Spleen (tissue), 11 donors: Measurements from ENCODE around the gene LPP. TPM values are rescaled to one million over a fixed set of nuclear protein-coding genes. Genes with fewer than 3 reads are reported as not detected.
A peak's percentile ranks its signal among the peaks of the same experiment; 100 is the strongest.

Source experiments
- DNase-seq: peaks from one replicate; pipeline ENCODE4 v3.0.0-alpha.2; 2020
- H3K27ac ChIP-seq, 8 donors: fragments of 200-600 bp; sonication (generic) in 7 of 8; 1 replicate in 4 of 8; 2 replicates in 4 of 8; pipeline versions ENCODE4 v1.5.0 to v1.8.0; 2016 to 2021; ENCODE audit warnings: inconsistent platforms in 4 of 8, mild to moderate bottlenecking in 4 of 8, moderate library complexity in 1 of 8
- H3K27me3 ChIP-seq, 7 donors: fragments of 200-600 bp; sonication (generic) in 6 of 7; replicated peaks in 1 of 7; 1 replicate in 4 of 7; 2 replicates in 3 of 7; pipeline versions ENCODE4 v1.5.0 to v1.8.0; 2016 to 2021; ENCODE audit warnings: inconsistent platforms in 3 of 7, mild to moderate bottlenecking in 1 of 7
- H3K36me3 ChIP-seq, 6 donors: fragments of 200-600 bp; sonication (generic) in 5 of 6; 1 replicate in 4 of 6; 2 replicates in 2 of 6; pipeline versions ENCODE4 v1.5.0 to v1.8.0; 2016 to 2021; ENCODE audit warnings: inconsistent platforms in 2 of 6
- H3K4me1 ChIP-seq, 6 donors: fragments of 200-600 bp; sonication (generic) in 5 of 6; 1 replicate in 3 of 6; 2 replicates in 3 of 6; pipeline versions ENCODE4 v1.5.0 to v1.8.0; 2016 to 2021; ENCODE audit warnings: inconsistent platforms in 3 of 6
- H3K4me3 ChIP-seq, 8 donors: fragments of 200-600 bp; sonication (generic) in 7 of 8; 1 replicate in 4 of 8; 2 replicates in 4 of 8; pipeline versions ENCODE4 v1.5.0 to v1.8.0; 2016 to 2021; ENCODE audit warnings: inconsistent platforms in 4 of 8, mild to moderate bottlenecking in 4 of 8, moderate library complexity in 2 of 8
- H3K9me3 ChIP-seq, 8 donors: fragments of 200-600 bp; sonication (generic) in 7 of 8; 1 replicate in 4 of 8; 2 replicates in 4 of 8; pipeline versions ENCODE4 v1.5.0 to v1.8.0; 2016 to 2021; ENCODE audit warnings: inconsistent platforms in 4 of 8
- CTCF ChIP-seq, 11 experiments: fragments of 200-600 bp in 7 of 11; fragments of 450-650 bp in 4 of 11; sonication (generic) in 4 of 11; IDR thresholded peaks in 8 of 11; conservative IDR thresholded peaks in 3 of 11; 1 replicate in 7 of 11; 2 replicates in 4 of 11; pipeline versions ENCODE4 v1.4.0 to v1.8.0; 2016 to 2021; ENCODE audit warnings: antibody characterized with exemption in 11 of 11, inconsistent platforms in 4 of 11, mild to moderate bottlenecking in 1 of 11
- POLR2A ChIP-seq, 3 donors: fragments of 450-650 bp; IDR thresholded peaks; one replicate each; pipeline ENCODE4 v1.5.1; 2017; ENCODE audit warnings: antibody characterized with exemption in 3 of 3, mild to moderate bottlenecking in 1 of 3
- POLR2AphosphoS5 ChIP-seq, 3 donors: sonication (generic); formaldehyde crosslinking; IDR thresholded peaks; one replicate each; pipeline ENCODE4 v1.5.1; 2017; ENCODE audit warnings: antibody characterized with exemption in 3 of 3
- WGBS, 5 donors: extraction: QIAGEN DNeasy Blood & Tissue Kit in 3 of 5; methylation state at CpG; one replicate each; pipeline versions ENCODE4 v1.1.5 to v1.1.7; 2013 to 2018; 5-methylcytosine and 5-hydroxymethylcytosine counted together
- intact Hi-C: fragments of 100-400 bp; cut with DNase I; formaldehyde crosslinking; loops from one replicate; pipeline ENCODE4 v1.15.0; 2023; ENCODE audit warnings: low total_unique reads
- polyA plus RNA-seq, 3 donors: library from polyadenylated mRNA; stranded (reverse); fragments of 200-250 nt; gene quantifications; one replicate each; pipeline ENCODE4 v1.2.1, GENCODE V29; 2013
- total RNA-seq, 7 donors: library from RNA; depleted of rRNA in 3 of 7; stranded (reverse); fragments of >200 nt in 3 of 7; fragmentation: NEBNext Ultra II Directional in 4 of 7; extraction: Animal tissue kit (Norgen Biotek cat#: 25700) in 4 of 7; gene quantifications; one replicate each; pipeline versions ENCODE4 v1.1.0 to v1.2.1, GENCODE V29; 2016 to 2021
- donor health status: healthy with polysubstance abuse.
- donor health status: DM: no; HTN: no; CAD: no; lungs with moderate emphysema.
- donor health status: DM: no; HTN: no; CAD: no.
- donor health status: Bipolar disorder and iron deficiency.
- donor health status: healthy.
- donor health status: DM: no; HTN: no; CAD: no.
- donor health status: DM: yes; HTN: yes; CAD: no.

LPP gene
- total and polyA plus RNA-seq, 10 donors: 2.4 to 270 (median 156) TPM

- H3K4me1 ChIP-seq: peaks cover 0 to 22% (median 5%) of the 10 kb centered on the region in 6 donors
- DNase-seq: no peak
- TF ChIP-seq POLR2AphosphoS5 (IDR thresholded peaks at IDR 0.05): no peak
- no peak for TF ChIP-seq POLR2A (IDR thresholded peaks at IDR 0.05)
- no peak for TF ChIP-seq CTCF (IDR thresholded peaks at IDR 0.05 in 8 of 11, conservative IDR thresholded peaks at IDR 0.05 in 3 of 11)
- 96 to 99% (median 97%) methylated on average over 5 of the region's 5 CpGs for WGBS, 5 donors
- H3K27ac ChIP-seq: no peak overlapping the region
- no peak overlapping the region for H3K4me3 ChIP-seq
- H3K9me3 ChIP-seq: peaks cover 0 to 9% (median 0%) of the 10 kb centered on the region in 8 donors
- peaks cover 0 to 45% (median 8%) of the 10 kb centered on the region in 6 donors for H3K36me3 ChIP-seq
- no peaks in the 10 kb centered on the region for H3K27me3 ChIP-seq
- intact Hi-C loops: no loop called here
These were observed 332.2 kb downstream of the LPP start for GRCh38 chr3:188486126-188486525.

GRCh38 chr3:188486952-188487351 lies 333.0 kb downstream of the LPP start:
- Histone ChIP-seq H3K4me3 (no peak overlapping the region), H3K9me3 (peaks cover 0 to 5% (median 0%) of the 10 kb centered on the region in 8 donors), H3K4me1 (peaks cover 0 to 29% (median 5%) of the 10 kb centered on the region in 6 donors), H3K36me3 (peaks cover 0 to 51% (median 8%) of the 10 kb centered on the region in 6 donors), H3K27ac (no peak overlapping the region), H3K27me3 (no peaks in the 10 kb centered on the region)
- TF ChIP-seq POLR2A (IDR thresholded peaks at IDR 0.05) (no peak), CTCF (IDR thresholded peaks at IDR 0.05 in 8 of 11, conservative IDR thresholded peaks at IDR 0.05 in 3 of 11) (no peak), POLR2AphosphoS5 (IDR thresholded peaks at IDR 0.05) (no peak)
- no peak for DNase-seq
- WGBS, 5 donors: 74 to 87% (median 82%) methylated on average over 3 of the region's 3 CpGs
- intact Hi-C loops: no loop called here

GRCh38 chr3:188487652-188488051 lies 333.7 kb downstream of the LPP start:
- 92 to 98% (median 97%) methylated on average over 5 of the region's 5 CpGs for WGBS, 5 donors
- intact Hi-C loops: no loop called here
- TF ChIP-seq CTCF (IDR thresholded peaks at IDR 0.05 in 8 of 11, conservative IDR thresholded peaks at IDR 0.05 in 3 of 11) (no peak), POLR2AphosphoS5 (IDR thresholded peaks at IDR 0.05) (no peak), POLR2A (IDR thresholded peaks at IDR 0.05) (no peak)
- Histone ChIP-seq H3K36me3 (peaks cover 0 to 51% (median 8%) of the 10 kb centered on the region in 6 donors), H3K27ac (no peak overlapping the region), H3K27me3 (no peaks in the 10 kb centered on the region), H3K9me3 (no peaks in the 10 kb centered on the region), H3K4me3 (no peak overlapping the region), H3K4me1 (peaks cover 0 to 29% (median 5%) of the 10 kb centered on the region in 6 donors)
- DNase-seq: no peak

GRCh38 chr3:188488801-188489200 lies 334.8 kb downstream of the LPP start:
- no peak for DNase-seq
- TF ChIP-seq POLR2AphosphoS5 (IDR thresholded peaks at IDR 0.05) (no peak), CTCF (IDR thresholded peaks at IDR 0.05 in 8 of 11, conservative IDR thresholded peaks at IDR 0.05 in 3 of 11) (no peak), POLR2A (IDR thresholded peaks at IDR 0.05) (no peak)
- intact Hi-C loops: no loop called here
- H3K9me3 ChIP-seq: no peaks in the 10 kb centered on the region
- H3K27me3 ChIP-seq: no peaks in the 10 kb centered on the region
- no peak overlapping the region for H3K4me3 ChIP-seq
- H3K4me1 ChIP-seq: peaks cover 0 to 29% (median 5%) of the 10 kb centered on the region in 6 donors
- peaks cover 0 to 51% (median 8%) of the 10 kb centered on the region in 6 donors for H3K36me3 ChIP-seq
- WGBS, 5 donors: 86 to 94% (median 92%) methylated on average over 6 of the region's 6 CpGs
- peak overlapping the region in 4 of 8 donors; percentile 14 to 39 (median 22) for H3K27ac ChIP-seq
